ENCODE measurements around the gene ADSS2. TPM values are rescaled to one million over a fixed set of nuclear protein-coding genes. Genes with fewer than 3 reads are reported as not detected.

Gene ADSS2
- total RNA-seq, 4 donors from 2014 or later, result 23.4 to 46.1 (median 32.5) TPM

GRCh38 chr1:244450597-244451538 is 841 bp downstream of the ADSS2 start:
- Histone ChIP-seq H3K4me3 (peak overlapping the region; percentile 59 to 96 (median 82)), H3K36me3 (no peaks in the 10 kb centered on the region), H3K9me3 (no peaks in the 10 kb centered on the region), H3K4me1 (peaks cover 0 to 40% (median 25%) of the 10 kb centered on the region in 4 donors), H3K27me3 (no peaks in the 10 kb centered on the region), H3K27ac (peak overlapping the region; percentile 63 to 97 (median 95))
- DNase-seq (ENCODE audit: low spot score in 2 of 2), result peak in 1 of 2 donors; percentile 29
- no peak for TF ChIP-seq EP300 (IDR thresholded peaks at IDR 0.05)
- WGBS, 2 donors, result 0 to 1% methylated on average over 19 to 41 of the region's 41 CpGs

GRCh38 chr1:244449936-244450508 is 1.7 kb downstream of the ADSS2 start:
- 66 to 69% methylated on average over 8 of the region's 8 CpGs for WGBS, 2 donors
- Histone ChIP-seq H3K4me1 (peaks cover 4 to 49% (median 32%) of the 10 kb centered on the region in 4 donors), H3K9me3 (no peaks in the 10 kb centered on the region), H3K27ac (peak overlapping the region in 3 of 4 donors; percentile 95 to 97 (median 95)), H3K27me3 (no peaks in the 10 kb centered on the region), H3K36me3 (no peaks in the 10 kb centered on the region), H3K4me3 (peak overlapping the region; percentile 59 to 96 (median 82))
- TF ChIP-seq POLR2A (IDR thresholded peaks at IDR 0.05), result no peak
- TF ChIP-seq CTCF (IDR thresholded peaks at IDR 0.05), result no peak
- TF ChIP-seq EP300 (IDR thresholded peaks at IDR 0.05), result no peak
- no peak for DNase-seq (ENCODE audit: low spot score in 2 of 2)

GRCh38 chr1:244448279-244449036 is 3.3 kb downstream of the ADSS2 start:
- 52 to 54% methylated on average over 5 of the region's 5 CpGs for WGBS, 2 donors
- Histone ChIP-seq H3K9me3 (no peaks in the 10 kb centered on the region), H3K36me3 (no peaks in the 10 kb centered on the region), H3K4me1 (peaks cover 5 to 55% (median 36%) of the 10 kb centered on the region in 4 donors), H3K27me3 (no peaks in the 10 kb centered on the region), H3K4me3 (no peak overlapping the region), H3K27ac (peak overlapping the region in 1 of 4 donors; percentile 12)
- TF ChIP-seq CTCF (IDR thresholded peaks at IDR 0.05) (no peak), EP300 (IDR thresholded peaks at IDR 0.05) (no peak), POLR2A (IDR thresholded peaks at IDR 0.05) (no peak)
- no peak for DNase-seq (ENCODE audit: low spot score in 2 of 2)

- WGBS, 2 donors, result 86 to 92% methylated on average over 2 of the region's 2 CpGs
- H3K27me3 ChIP-seq, result no peaks in the 10 kb centered on the region
- no peaks in the 10 kb centered on the region for H3K9me3 ChIP-seq
- TF ChIP-seq POLR2A (IDR thresholded peaks at IDR 0.05) (no peak), CTCF (IDR thresholded peaks at IDR 0.05) (no peak), EP300 (IDR thresholded peaks at IDR 0.05) (no peak)
- peaks cover 5 to 58% (median 35%) of the 10 kb centered on the region in 4 donors for H3K4me1 ChIP-seq
- H3K36me3 ChIP-seq, result no peaks in the 10 kb centered on the region
- H3K27ac ChIP-seq, result no peak overlapping the region
- H3K4me3 ChIP-seq, result no peak overlapping the region
- DNase-seq (ENCODE audit: low spot score in 2 of 2), result no peak
Measured at GRCh38 chr1:244447552-244447951, 4.2 kb downstream of the ADSS2 start.

- H3K27me3 ChIP-seq, result no peaks in the 10 kb centered on the region
- DNase-seq (ENCODE audit: low spot score in 2 of 2), result no peak
- H3K27ac ChIP-seq, result peak overlapping the region in 1 of 4 donors; percentile 26
- WGBS, 2 donors, result 84 to 97% methylated on average over 1 of the region's 1 CpG
- H3K4me3 ChIP-seq, result no peak overlapping the region
- H3K36me3 ChIP-seq, result no peaks in the 10 kb centered on the region
- H3K4me1 ChIP-seq, result peaks cover 5 to 55% (median 34%) of the 10 kb centered on the region in 4 donors
- H3K9me3 ChIP-seq, result no peaks in the 10 kb centered on the region
- no peak for TF ChIP-seq POLR2A (IDR thresholded peaks at IDR 0.05)
- no peak for TF ChIP-seq EP300 (IDR thresholded peaks at IDR 0.05)
- no peak for TF ChIP-seq CTCF (IDR thresholded peaks at IDR 0.05)
Measured at GRCh38 chr1:244447024-244447423, 4.7 kb downstream of the ADSS2 start.

All from tibial nerve (tissue), 4 donors.